SK-N-DZ (cell line): ENCODE measurements around the gene ZNF440.

Experiments used
- DNase-seq: peaks from one replicate; pipeline ENCODE4 v3.0.0-alpha.2; 2015; ENCODE audit warnings: low spot score

Gene ZNF440

GRCh38 chr19:11882606-11883005 is 68.5 kb downstream of the ZNF440 start:
- DNase-seq, result no peak
